ENCODE data around the gene BCL7A.
"Not testable (repeated sequence)": the region's sequence is repeated elsewhere in the genome, so short reads cannot be mapped to it uniquely, and the experiment has no call there.

Gene BCL7A

DNA sequence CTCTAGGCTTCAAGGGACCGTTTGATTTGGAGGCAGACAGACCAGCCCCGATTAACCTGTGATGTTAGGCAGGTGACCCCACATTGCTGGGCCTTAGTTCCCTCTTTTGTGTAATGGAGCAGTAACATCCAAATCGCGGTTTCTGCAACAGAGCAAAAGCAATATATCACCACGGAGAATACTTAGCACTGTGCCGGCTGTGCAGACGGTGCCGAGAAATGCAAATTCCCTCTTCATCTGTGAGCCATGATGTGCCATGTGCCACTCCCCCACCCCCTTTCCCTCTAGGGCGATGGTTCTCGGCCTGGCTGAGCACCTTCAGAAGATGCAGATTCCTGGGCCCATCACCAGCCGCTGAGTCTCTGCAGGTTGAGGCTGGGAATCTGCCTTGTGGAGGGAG, 10.9 kb downstream of the BCL7A start:
- no peak overlapping the region for H2BK120ac ChIP-seq (ENCODE audit: low read depth, low read length)
- H4K5ac ChIP-seq (ENCODE audit: low read length): no peak overlapping the region
- no peak overlapping the region for H3K9ac ChIP-seq (ENCODE audit: low read length)
- no peak overlapping the region for H3K4ac ChIP-seq (ENCODE audit: low read depth, low read length)
- H3K79me2 ChIP-seq (ENCODE audit: control insufficient read depth, insufficient read depth, low read length): peaks cover 13% of the 10 kb centered on the region
- no peak overlapping the region for H3K23ac ChIP-seq (ENCODE audit: low read length)
- H3K4me2 ChIP-seq (ENCODE audit: low read length): no peak overlapping the region
- no peak overlapping the region for H2BK15ac ChIP-seq (replicated peaks; ENCODE audit: low read depth)
- DNase-seq: no peak
- H3K27ac ChIP-seq (ENCODE audit: low read depth, low read length): no peak overlapping the region
- H3K27me3 ChIP-seq (ENCODE audit: insufficient read depth, low read length, poor library complexity): no peaks in the 10 kb centered on the region
- H3K56ac ChIP-seq (ENCODE audit: low read length): no peak overlapping the region
- no peak overlapping the region for H3K18ac ChIP-seq (ENCODE audit: low read length)
- no peaks in the 10 kb centered on the region for H3K4me1 ChIP-seq (ENCODE audit: control insufficient read depth, low read depth, low read length)
- no peak overlapping the region for H2BK5ac ChIP-seq (ENCODE audit: low read length)
- H3K36me3 ChIP-seq (ENCODE audit: control insufficient read depth, insufficient read depth, low read length): no peaks in the 10 kb centered on the region
- no peak overlapping the region for H2AK5ac ChIP-seq (ENCODE audit: low read length)
- no CpG with 5 or more reads among the region's 11 CpGs for WGBS (ENCODE audit: extremely low coverage, insufficient coverage, low lambda C conversion rate)
- no peak overlapping the region for H4K8ac ChIP-seq (ENCODE audit: low read depth, low read length)
- peaks cover 13% of the 10 kb centered on the region for H3K79me1 ChIP-seq (ENCODE audit: low read length)
- no peak overlapping the region for H3K4me3 ChIP-seq (ENCODE audit: low read length)

DNA sequence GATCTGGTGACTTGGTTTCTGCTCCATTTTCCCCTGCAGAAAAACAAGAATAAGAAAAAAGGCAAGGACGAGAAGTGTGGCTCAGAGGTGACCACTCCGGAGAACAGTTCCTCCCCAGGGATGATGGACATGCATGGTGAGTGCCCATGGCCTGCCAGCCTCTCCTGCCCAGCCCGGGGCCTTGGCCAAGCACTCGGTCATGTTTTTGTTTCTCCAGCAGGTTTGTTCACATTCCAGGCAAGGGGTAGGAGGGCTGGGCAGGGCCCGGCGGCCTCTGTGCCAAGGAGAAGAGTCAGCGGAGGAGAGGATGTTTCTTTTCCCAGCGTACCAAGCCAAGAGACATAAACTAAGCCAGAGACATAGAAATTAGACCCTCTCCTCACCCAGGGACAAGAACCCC, 13.6 kb downstream of the BCL7A start:
- Histone ChIP-seq H2AK5ac (ENCODE audit: low read length) (no peak overlapping the region), H4K5ac (ENCODE audit: low read length) (no peak overlapping the region), H2BK15ac (replicated peaks; ENCODE audit: low read depth) (no peak overlapping the region), H3K56ac (ENCODE audit: low read length) (no peak overlapping the region), H3K27ac (ENCODE audit: low read depth, low read length) (no peak overlapping the region), H3K79me2 (ENCODE audit: control insufficient read depth, insufficient read depth, low read length) (no peaks in the 10 kb centered on the region), H3K79me1 (ENCODE audit: low read length) (peaks cover 2% of the 10 kb centered on the region), H3K9ac (ENCODE audit: low read length) (no peak overlapping the region), H3K36me3 (ENCODE audit: control insufficient read depth, insufficient read depth, low read length) (no peaks in the 10 kb centered on the region), H4K8ac (ENCODE audit: low read depth, low read length) (no peak overlapping the region), H2BK5ac (ENCODE audit: low read length) (no peak overlapping the region), H3K4me1 (ENCODE audit: control insufficient read depth, low read depth, low read length) (no peaks in the 10 kb centered on the region), H3K4ac (ENCODE audit: low read depth, low read length) (no peak overlapping the region), H3K23ac (ENCODE audit: low read length) (no peak overlapping the region), H3K27me3 (ENCODE audit: insufficient read depth, low read length, poor library complexity) (no peaks in the 10 kb centered on the region), H3K4me3 (ENCODE audit: low read length) (no peak overlapping the region), H2BK120ac (ENCODE audit: low read depth, low read length) (no peak overlapping the region), H3K4me2 (ENCODE audit: low read length) (no peak overlapping the region), H3K18ac (ENCODE audit: low read length) (no peak overlapping the region)
- no CpG with 5 or more reads among the region's 8 CpGs for WGBS (ENCODE audit: extremely low coverage, insufficient coverage, low lambda C conversion rate)
- DNase-seq: no peak

DNA sequence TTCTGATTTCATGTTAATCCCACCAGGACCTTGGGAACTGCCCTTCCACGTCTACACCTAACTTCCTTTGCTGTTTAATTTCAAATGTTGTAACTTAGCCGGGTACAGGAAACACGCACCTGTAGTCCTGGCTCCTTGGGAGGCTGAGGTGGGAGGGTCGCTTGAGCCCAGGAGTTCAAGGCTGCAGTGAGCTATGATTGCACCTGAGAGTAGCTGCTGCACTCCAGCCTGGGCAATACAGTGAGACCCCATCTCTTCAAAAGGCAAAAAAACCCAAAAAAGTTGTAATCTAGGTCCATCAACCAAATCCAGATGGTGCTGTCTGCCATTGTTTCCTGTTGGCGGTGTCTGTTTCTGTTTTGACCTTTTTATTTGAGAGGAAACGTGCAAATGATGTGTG, 14.5 kb downstream of the BCL7A start:
- WGBS (ENCODE audit: extremely low coverage, insufficient coverage, low lambda C conversion rate): no CpG with 5 or more reads among the region's 6 CpGs
- Histone ChIP-seq H3K79me1 (ENCODE audit: low read length) (peaks cover 2% of the 10 kb centered on the region), H3K56ac (ENCODE audit: low read length) (no peak overlapping the region), H3K4ac (ENCODE audit: low read depth, low read length) (no peak overlapping the region), H2AK5ac (ENCODE audit: low read length) (no peak overlapping the region), H4K8ac (ENCODE audit: low read depth, low read length) (no peak overlapping the region), H2BK15ac (replicated peaks; ENCODE audit: low read depth) (no peak overlapping the region), H3K18ac (ENCODE audit: low read length) (no peak overlapping the region), H3K79me2 (ENCODE audit: control insufficient read depth, insufficient read depth, low read length) (no peaks in the 10 kb centered on the region), H3K27me3 (ENCODE audit: insufficient read depth, low read length, poor library complexity) (no peaks in the 10 kb centered on the region), H3K4me2 (ENCODE audit: low read length) (no peak overlapping the region), H2BK120ac (ENCODE audit: low read depth, low read length) (no peak overlapping the region), H3K27ac (ENCODE audit: low read depth, low read length) (no peak overlapping the region), H2BK5ac (ENCODE audit: low read length) (no peak overlapping the region), H3K9ac (ENCODE audit: low read length) (no peak overlapping the region), H3K4me1 (ENCODE audit: control insufficient read depth, low read depth, low read length) (no peaks in the 10 kb centered on the region), H3K4me3 (ENCODE audit: low read length) (no peak overlapping the region), H4K5ac (ENCODE audit: low read length) (no peak overlapping the region), H3K23ac (ENCODE audit: low read length) (no peak overlapping the region), H3K36me3 (ENCODE audit: control insufficient read depth, insufficient read depth, low read length) (no peaks in the 10 kb centered on the region)
- no peak for DNase-seq

DNA sequence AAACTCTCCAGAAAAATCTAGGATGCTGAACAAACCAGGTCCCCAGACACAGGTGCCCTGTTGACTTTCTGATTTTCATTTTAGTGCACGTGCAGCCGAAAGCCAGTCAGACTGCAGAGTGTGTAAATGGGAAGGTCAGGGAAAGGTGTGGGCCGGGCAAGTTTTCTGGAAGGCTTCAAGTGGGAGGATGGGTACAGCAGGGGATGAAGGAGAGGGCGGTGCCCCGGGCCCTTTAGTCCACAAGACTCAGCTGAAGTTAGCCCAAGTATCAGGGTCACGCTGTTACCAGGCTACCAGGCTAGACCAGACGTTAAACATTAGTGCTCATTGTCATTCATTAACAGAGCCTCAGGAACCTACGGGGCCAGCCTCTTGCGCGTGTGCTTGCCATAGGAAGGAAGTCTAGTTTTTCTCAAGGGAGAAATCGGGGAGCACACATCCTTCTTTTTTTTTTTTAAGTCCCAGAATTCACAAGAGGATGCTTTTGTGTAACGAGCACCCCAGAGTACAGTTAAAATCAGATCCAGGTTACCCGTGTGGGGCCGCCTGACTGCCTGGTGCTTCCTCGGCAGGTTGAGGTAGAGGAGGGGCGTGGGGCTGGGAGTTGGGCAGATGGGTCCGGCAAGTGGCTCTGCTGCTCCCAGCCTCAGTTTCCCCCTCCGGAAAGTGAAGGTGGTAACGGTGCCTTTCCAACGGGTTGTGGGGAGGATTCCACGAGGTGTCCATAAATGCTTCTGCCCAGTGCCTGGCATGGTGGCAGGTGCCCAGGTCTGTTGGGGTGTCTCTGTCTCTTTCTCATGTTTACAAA, 19.1 kb downstream of the BCL7A start:
- no peak overlapping the region for H4K5ac ChIP-seq (ENCODE audit: low read length)
- H3K36me3 ChIP-seq (ENCODE audit: control insufficient read depth, insufficient read depth, low read length): peaks cover 4% of the 10 kb centered on the region
- no peak overlapping the region for H3K4ac ChIP-seq (ENCODE audit: low read depth, low read length)
- H4K8ac ChIP-seq (ENCODE audit: low read depth, low read length): no peak overlapping the region
- no peak overlapping the region for H2BK5ac ChIP-seq (ENCODE audit: low read length)
- no peak overlapping the region for H3K27ac ChIP-seq (ENCODE audit: low read depth, low read length)
- H3K23ac ChIP-seq (ENCODE audit: low read length): no peak overlapping the region
- H2BK15ac ChIP-seq (replicated peaks; ENCODE audit: low read depth): no peak overlapping the region
- no peak overlapping the region for H3K18ac ChIP-seq (ENCODE audit: low read length)
- H3K4me1 ChIP-seq (ENCODE audit: control insufficient read depth, low read depth, low read length): no peaks in the 10 kb centered on the region
- no peaks in the 10 kb centered on the region for H3K79me2 ChIP-seq (ENCODE audit: control insufficient read depth, insufficient read depth, low read length)
- H3K27me3 ChIP-seq (ENCODE audit: insufficient read depth, low read length, poor library complexity): no peaks in the 10 kb centered on the region
- H2AK5ac ChIP-seq (ENCODE audit: low read length): no peak overlapping the region
- no CpG with 5 or more reads among the region's 21 CpGs for WGBS (ENCODE audit: extremely low coverage, insufficient coverage, low lambda C conversion rate)
- H3K4me2 ChIP-seq (ENCODE audit: low read length): no peak overlapping the region
- H2BK120ac ChIP-seq (ENCODE audit: low read depth, low read length): no peak overlapping the region
- no peak overlapping the region for H3K4me3 ChIP-seq (ENCODE audit: low read length)
- H3K56ac ChIP-seq (ENCODE audit: low read length): no peak overlapping the region
- no peak for DNase-seq
- H3K79me1 ChIP-seq (ENCODE audit: low read length): no peaks in the 10 kb centered on the region
- H3K9ac ChIP-seq (ENCODE audit: low read length): no peak overlapping the region

DNA sequence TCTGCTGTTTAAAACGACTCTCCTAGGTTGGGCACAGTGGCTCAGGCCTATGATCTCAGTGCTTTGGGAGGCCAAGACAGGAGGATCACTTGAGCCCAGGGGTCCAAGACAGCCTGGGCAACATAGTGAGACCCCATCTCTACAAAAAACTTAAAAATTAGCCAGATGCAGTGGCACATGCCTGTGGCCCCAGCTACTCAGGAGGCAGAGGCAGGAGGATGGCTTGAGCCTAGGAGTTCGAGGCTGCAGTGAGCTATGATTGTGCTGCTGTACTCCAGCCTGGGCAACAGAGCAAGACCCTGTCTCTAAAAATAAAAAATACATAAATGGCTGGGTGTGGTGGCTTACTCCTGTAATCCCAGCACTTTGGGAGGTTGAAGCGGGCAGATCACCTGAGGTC, 19.8 kb downstream of the BCL7A start:
- not testable (repeated sequence) for H3K4ac ChIP-seq (ENCODE audit: low read depth, low read length); H3K4me3 ChIP-seq (ENCODE audit: low read length); H4K8ac ChIP-seq (ENCODE audit: low read depth, low read length); H3K4me2 ChIP-seq (ENCODE audit: low read length); H3K23ac ChIP-seq (ENCODE audit: low read length); DNase-seq; H3K4me1 ChIP-seq (ENCODE audit: control insufficient read depth, low read depth, low read length); H3K27ac ChIP-seq (ENCODE audit: low read depth, low read length); H3K56ac ChIP-seq (ENCODE audit: low read length); H3K9ac ChIP-seq (ENCODE audit: low read length); H2BK120ac ChIP-seq (ENCODE audit: low read depth, low read length); H2BK5ac ChIP-seq (ENCODE audit: low read length); H3K18ac ChIP-seq (ENCODE audit: low read length); H4K5ac ChIP-seq (ENCODE audit: low read length); H3K27me3 ChIP-seq (ENCODE audit: insufficient read depth, low read length, poor library complexity); H3K79me2 ChIP-seq (ENCODE audit: control insufficient read depth, insufficient read depth, low read length); H2AK5ac ChIP-seq (ENCODE audit: low read length); H2BK15ac ChIP-seq (replicated peaks; ENCODE audit: low read depth); H3K79me1 ChIP-seq (ENCODE audit: low read length); H3K36me3 ChIP-seq (ENCODE audit: control insufficient read depth, insufficient read depth, low read length)
- WGBS (ENCODE audit: extremely low coverage, insufficient coverage, low lambda C conversion rate): no CpG with 5 or more reads among the region's 3 CpGs

DNA sequence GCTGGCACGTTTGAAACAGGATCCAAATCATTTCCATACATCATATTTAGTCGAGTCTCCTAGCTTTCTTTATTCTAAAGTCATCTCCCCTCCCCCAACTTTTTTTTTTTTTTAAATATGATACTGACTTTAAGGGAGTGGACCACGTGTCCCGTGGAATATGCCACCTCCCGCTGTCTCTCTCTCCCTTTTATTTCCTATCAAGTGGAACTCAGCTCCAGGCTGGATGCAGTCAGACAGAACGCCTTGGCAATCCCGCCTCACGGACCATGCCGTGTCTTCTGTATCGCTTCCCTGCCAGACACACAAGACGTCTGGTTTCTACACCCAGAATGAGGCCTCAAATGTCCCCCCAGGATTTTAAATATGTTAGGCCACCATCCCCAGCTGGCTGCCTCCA, 21.2 kb downstream of the BCL7A start:
- Histone ChIP-seq H3K79me2 (ENCODE audit: control insufficient read depth, insufficient read depth, low read length) (no peaks in the 10 kb centered on the region), H4K5ac (ENCODE audit: low read length) (no peak overlapping the region), H3K18ac (ENCODE audit: low read length) (no peak overlapping the region), H3K4me2 (ENCODE audit: low read length) (no peak overlapping the region), H3K9ac (ENCODE audit: low read length) (no peak overlapping the region), H2BK120ac (ENCODE audit: low read depth, low read length) (no peak overlapping the region), H2BK5ac (ENCODE audit: low read length) (no peak overlapping the region), H3K4ac (ENCODE audit: low read depth, low read length) (no peak overlapping the region), H3K79me1 (ENCODE audit: low read length) (no peaks in the 10 kb centered on the region), H3K23ac (ENCODE audit: low read length) (no peak overlapping the region), H3K56ac (ENCODE audit: low read length) (no peak overlapping the region), H3K4me3 (ENCODE audit: low read length) (no peak overlapping the region), H3K27me3 (ENCODE audit: insufficient read depth, low read length, poor library complexity) (no peaks in the 10 kb centered on the region), H3K4me1 (ENCODE audit: control insufficient read depth, low read depth, low read length) (no peaks in the 10 kb centered on the region), H3K27ac (ENCODE audit: low read depth, low read length) (no peak overlapping the region), H4K8ac (ENCODE audit: low read depth, low read length) (no peak overlapping the region), H3K36me3 (ENCODE audit: control insufficient read depth, insufficient read depth, low read length) (peaks cover 4% of the 10 kb centered on the region), H2AK5ac (ENCODE audit: low read length) (no peak overlapping the region), H2BK15ac (replicated peaks; ENCODE audit: low read depth) (no peak overlapping the region)
- no CpG with 5 or more reads among the region's 11 CpGs for WGBS (ENCODE audit: extremely low coverage, insufficient coverage, low lambda C conversion rate)
- DNase-seq: no peak
